Naive B cell (primary cell): ENCODE measurements around the gene SMARCB1. TPM values are rescaled to one million over a fixed set of nuclear protein-coding genes. Genes with fewer than 3 reads are reported as not detected.

Source experiments
- ATAC-seq, 2 donors: fragments of 150-1000 bp; cut with Tn5 transposase; 2 replicates each; pipeline ENCODE4 v1.10.0; 2021; ENCODE audit warnings: low read depth in 2 of 2, mild to moderate bottlenecking in 2 of 2, moderate library complexity in 2 of 2
- DNase-seq: peaks from one replicate; pipeline ENCODE4 v3.0.0; 2022
- H3K27ac Mint-ChIP-seq, 6 donors: one replicate each; pipeline ENCODE4 v1.8.0; 2020 to 2022; ENCODE audit warnings: mild to moderate bottlenecking in 6 of 6, mixed read lengths in 6 of 6, moderate library complexity in 5 of 6, inconsistent platforms in 2 of 6
- H3K27me3 Mint-ChIP-seq, 3 donors: one replicate each; pipeline ENCODE4 v1.8.0; 2021 to 2022; ENCODE audit warnings: mixed read lengths in 3 of 3, mild to moderate bottlenecking in 1 of 3
- H3K36me3 Mint-ChIP-seq, 2 donors: one replicate each; pipeline ENCODE4 v1.8.0; 2020 to 2022; ENCODE audit warnings: mixed read lengths in 2 of 2, inconsistent platforms in 1 of 2, mild to moderate bottlenecking in 1 of 2
- H3K4me1 Mint-ChIP-seq, 3 donors: one replicate each; pipeline ENCODE4 v1.8.0; 2020 to 2022; ENCODE audit warnings: mixed read lengths in 3 of 3, inconsistent platforms in 1 of 3, mild to moderate bottlenecking in 1 of 3, moderate library complexity in 1 of 3
- H3K4me3 Mint-ChIP-seq, 8 donors: one replicate each; pipeline ENCODE4 v1.8.0; 2020 to 2022; ENCODE audit warnings: mild to moderate bottlenecking in 8 of 8, mixed read lengths in 8 of 8, moderate library complexity in 8 of 8, inconsistent platforms in 2 of 8
- H3K9me3 Mint-ChIP-seq, 7 donors: one replicate each; pipeline ENCODE4 v1.8.0; 2020 to 2022; ENCODE audit warnings: mixed read lengths in 7 of 7, mild to moderate bottlenecking in 5 of 7, inconsistent platforms in 2 of 7, moderate library complexity in 1 of 7
- polyA plus RNA-seq, 6 donors: library from polyadenylated mRNA; unstranded; fragments of 300-500 nt; fragmentation: Illumina TruSeq; gene quantifications; one replicate each; pipeline ENCODE4 v1.2.3, GENCODE V29; 2021; ENCODE audit warnings: low read depth in 6 of 6

Gene SMARCB1
- polyA plus RNA-seq, 6 donors from 2014 or later: 73.0 to 90.9 (median 78.1) TPM

- Mint-ChIP-seq H3K27me3 (no peaks in the 10 kb centered on the region), H3K27ac (peak overlapping the region in 5 of 6 donors; percentile 66 to 96 (median 75)), H3K36me3 (peaks cover 19 to 20% of the 10 kb centered on the region in 2 donors), H3K9me3 (no peaks in the 10 kb centered on the region), H3K4me1 (peaks cover 48 to 61% (median 54%) of the 10 kb centered on the region in 3 donors), H3K4me3 (peak overlapping the region in 3 of 8 donors; percentile 10 to 73 (median 38))
- DNase-seq (no peak), ATAC-seq (peak in 1 of 2 donors; percentile 13)
These were observed 20.1 kb downstream of the SMARCB1 start for GRCh38 chr22:23806837-23807236.

GRCh38 chr22:23812378-23812777 is 25.6 kb downstream of the SMARCB1 start:
- no peaks in the 10 kb centered on the region for H3K9me3 Mint-ChIP-seq
- H3K4me1 Mint-ChIP-seq: peaks cover 16 to 30% (median 27%) of the 10 kb centered on the region in 3 donors
- no peak overlapping the region for H3K4me3 Mint-ChIP-seq
- peak overlapping the region in 4 of 6 donors; percentile 23 to 69 (median 34) for H3K27ac Mint-ChIP-seq
- DNase-seq (no peak), ATAC-seq (no peak)
- no peaks in the 10 kb centered on the region for H3K27me3 Mint-ChIP-seq
- H3K36me3 Mint-ChIP-seq: peaks cover 13 to 17% of the 10 kb centered on the region in 2 donors

- Mint-ChIP-seq H3K27ac (peak overlapping the region in 5 of 6 donors; percentile 54 to 88 (median 86)), H3K9me3 (no peaks in the 10 kb centered on the region), H3K27me3 (no peaks in the 10 kb centered on the region), H3K36me3 (peaks cover 16 to 20% of the 10 kb centered on the region in 2 donors), H3K4me3 (peak overlapping the region in 1 of 8 donors; percentile 18), H3K4me1 (peaks cover 35 to 59% (median 54%) of the 10 kb centered on the region in 3 donors)
- DNase-seq (no peak), ATAC-seq (no peak)
These were observed 28.9 kb downstream of the SMARCB1 start for GRCh38 chr22:23815541-23816155.

GRCh38 chr22:23816156-23816976 is 29.6 kb downstream of the SMARCB1 start:
- peak overlapping the region in 1 of 8 donors; percentile 20 for H3K4me3 Mint-ChIP-seq
- no peaks in the 10 kb centered on the region for H3K9me3 Mint-ChIP-seq
- peaks cover 14 to 15% of the 10 kb centered on the region in 2 donors for H3K36me3 Mint-ChIP-seq
- DNase-seq (no peak), ATAC-seq (no peak)
- no peaks in the 10 kb centered on the region for H3K27me3 Mint-ChIP-seq
- peaks cover 37 to 61% (median 54%) of the 10 kb centered on the region in 3 donors for H3K4me1 Mint-ChIP-seq
- H3K27ac Mint-ChIP-seq: peak overlapping the region in 3 of 6 donors; percentile 54 to 87 (median 82)

DNA sequence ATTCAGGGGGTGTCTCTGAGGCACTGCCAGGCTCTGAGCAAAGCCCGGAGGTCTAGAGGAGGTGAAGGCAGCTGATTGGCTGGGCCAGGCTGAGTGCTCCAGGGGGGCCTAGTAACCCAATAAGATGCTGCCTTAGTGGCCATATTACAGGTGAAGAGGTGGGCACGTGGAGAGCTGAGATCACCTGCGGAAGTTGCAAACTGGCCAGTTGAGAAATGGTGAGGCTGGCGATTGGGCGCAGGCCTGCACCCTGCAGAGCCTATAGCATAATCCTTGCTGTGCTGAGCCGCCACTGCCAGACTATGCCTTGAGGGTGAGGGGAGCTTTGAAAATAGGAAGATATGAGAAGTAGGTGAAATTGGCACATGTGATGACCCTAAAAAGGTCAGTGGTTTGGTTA is 30.4 kb downstream of the SMARCB1 start:
- no peak for ATAC-seq
- peaks cover 35 to 63% (median 56%) of the 10 kb centered on the region in 3 donors for H3K4me1 Mint-ChIP-seq
- H3K27me3 Mint-ChIP-seq: no peaks in the 10 kb centered on the region
- H3K36me3 Mint-ChIP-seq: peaks cover 8 to 13% of the 10 kb centered on the region in 2 donors
- DNase-seq: no peak
- H3K9me3 Mint-ChIP-seq: no peaks in the 10 kb centered on the region
- H3K4me3 Mint-ChIP-seq: peak overlapping the region in 4 of 8 donors; percentile 42 to 88 (median 50)
- H3K27ac Mint-ChIP-seq: peak overlapping the region in 5 of 6 donors; percentile 19 to 87 (median 77)

DNA sequence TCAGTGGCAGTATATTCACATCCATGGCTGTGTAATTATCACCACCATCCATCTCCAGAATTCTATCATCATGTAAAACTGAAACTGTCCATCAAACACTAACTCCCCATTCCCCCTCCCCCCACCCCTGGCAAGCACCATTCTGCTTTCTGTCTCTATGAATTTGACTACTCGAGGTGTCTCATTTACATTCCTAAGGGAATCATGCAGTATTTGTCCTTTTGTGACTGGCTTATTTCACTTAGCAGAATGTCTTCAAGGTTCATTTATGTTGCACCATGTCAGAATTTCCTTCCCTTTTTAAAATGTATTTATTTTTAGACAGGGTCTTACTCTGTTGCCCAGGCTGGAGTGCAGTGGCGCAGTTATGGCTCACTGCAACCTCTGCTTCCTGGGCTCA is 31.8 kb downstream of the SMARCB1 start:
- Mint-ChIP-seq H3K9me3 (no peaks in the 10 kb centered on the region), H3K4me3 (peak overlapping the region in 7 of 8 donors; percentile 63 to 88 (median 82)), H3K36me3 (peaks cover 13 to 18% of the 10 kb centered on the region in 2 donors), H3K27me3 (no peaks in the 10 kb centered on the region), H3K4me1 (peaks cover 44 to 77% (median 68%) of the 10 kb centered on the region in 3 donors), H3K27ac (peak overlapping the region; percentile 80 to 95 (median 89))
- DNase-seq: no peak
- ATAC-seq: peak; percentile 20 to 26

DNA sequence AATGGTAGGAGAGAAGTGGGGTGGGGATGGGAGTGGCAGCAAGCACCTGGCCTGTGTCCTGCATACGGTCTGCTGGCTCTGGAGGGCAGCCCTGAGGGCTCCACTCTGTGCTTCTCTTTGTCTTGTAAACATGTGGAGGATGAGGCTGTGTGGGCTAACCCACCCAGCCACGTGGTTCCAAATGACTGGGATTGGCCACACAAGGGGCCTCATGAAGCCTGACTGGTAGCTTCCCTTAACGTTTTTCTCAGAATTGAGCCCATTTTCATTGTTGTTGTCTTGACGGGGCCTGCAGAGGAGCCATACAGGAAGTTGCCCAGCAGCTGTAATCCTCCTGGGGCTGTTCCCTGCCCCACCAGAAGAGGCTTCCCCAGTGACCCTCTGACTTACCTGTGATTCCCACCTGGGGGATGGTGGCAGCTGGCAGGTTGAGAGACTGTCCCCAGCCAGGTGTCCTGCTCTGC is 34.0 kb downstream of the SMARCB1 start:
- ATAC-seq (peak; percentile 91), DNase-seq (peak; percentile 41)
- H3K27ac Mint-ChIP-seq: peak overlapping the region; percentile 82 to 99 (median 91)
- peaks cover 13 to 18% of the 10 kb centered on the region in 2 donors for H3K36me3 Mint-ChIP-seq
- H3K9me3 Mint-ChIP-seq: no peaks in the 10 kb centered on the region
- H3K27me3 Mint-ChIP-seq: no peaks in the 10 kb centered on the region
- peaks cover 60 to 84% (median 79%) of the 10 kb centered on the region in 3 donors for H3K4me1 Mint-ChIP-seq
- peak overlapping the region in 7 of 8 donors; percentile 13 to 88 (median 83) for H3K4me3 Mint-ChIP-seq

DNA sequence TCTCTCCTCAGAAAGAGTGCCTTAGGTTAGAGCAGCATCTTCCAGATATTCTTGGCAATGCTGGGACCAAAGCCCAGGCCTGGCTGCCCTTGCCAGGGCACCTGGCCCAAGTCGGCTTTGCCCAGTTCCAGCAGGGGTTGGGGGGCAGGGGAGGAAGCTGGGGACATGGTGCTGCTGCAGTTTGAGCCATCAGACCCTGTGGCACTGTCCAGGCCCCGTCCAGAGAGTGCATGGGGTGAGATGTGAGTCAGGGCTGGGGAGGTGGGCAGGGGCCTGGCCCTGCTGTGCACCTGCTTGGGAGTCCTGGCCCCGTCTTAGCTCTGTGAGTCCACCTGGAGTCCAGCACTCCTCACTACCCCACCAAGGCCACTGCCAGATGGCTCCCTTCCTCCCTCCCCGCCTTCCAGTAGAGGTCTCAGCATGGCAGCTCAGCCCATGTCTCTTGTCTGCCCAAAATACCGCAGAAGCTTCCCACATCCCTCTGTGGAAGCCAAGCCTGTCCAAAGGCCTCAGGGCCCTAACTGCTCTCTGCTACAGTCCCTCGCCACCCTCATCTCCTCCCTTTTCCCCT is 35.4 kb downstream of the SMARCB1 start:
- DNase-seq: no peak
- ATAC-seq: no peak
- no peaks in the 10 kb centered on the region for H3K9me3 Mint-ChIP-seq
- peak overlapping the region in 5 of 6 donors; percentile 82 to 99 (median 89) for H3K27ac Mint-ChIP-seq
- H3K36me3 Mint-ChIP-seq: peaks cover 11 to 15% of the 10 kb centered on the region in 2 donors
- H3K4me1 Mint-ChIP-seq: peaks cover 57 to 80% (median 80%) of the 10 kb centered on the region in 3 donors
- H3K4me3 Mint-ChIP-seq: peak overlapping the region in 4 of 8 donors; percentile 14 to 51 (median 31)
- H3K27me3 Mint-ChIP-seq: no peaks in the 10 kb centered on the region

GRCh38 chr22:23823331-23823791 is 36.6 kb downstream of the SMARCB1 start:
- ATAC-seq (no peak), DNase-seq (no peak)
- Mint-ChIP-seq H3K27me3 (no peaks in the 10 kb centered on the region), H3K9me3 (no peaks in the 10 kb centered on the region), H3K36me3 (peaks cover 6 to 10% of the 10 kb centered on the region in 2 donors), H3K27ac (peak overlapping the region in 5 of 6 donors; percentile 47 to 84 (median 71)), H3K4me3 (no peak overlapping the region), H3K4me1 (peaks cover 53 to 80% (median 73%) of the 10 kb centered on the region in 3 donors)

DNA sequence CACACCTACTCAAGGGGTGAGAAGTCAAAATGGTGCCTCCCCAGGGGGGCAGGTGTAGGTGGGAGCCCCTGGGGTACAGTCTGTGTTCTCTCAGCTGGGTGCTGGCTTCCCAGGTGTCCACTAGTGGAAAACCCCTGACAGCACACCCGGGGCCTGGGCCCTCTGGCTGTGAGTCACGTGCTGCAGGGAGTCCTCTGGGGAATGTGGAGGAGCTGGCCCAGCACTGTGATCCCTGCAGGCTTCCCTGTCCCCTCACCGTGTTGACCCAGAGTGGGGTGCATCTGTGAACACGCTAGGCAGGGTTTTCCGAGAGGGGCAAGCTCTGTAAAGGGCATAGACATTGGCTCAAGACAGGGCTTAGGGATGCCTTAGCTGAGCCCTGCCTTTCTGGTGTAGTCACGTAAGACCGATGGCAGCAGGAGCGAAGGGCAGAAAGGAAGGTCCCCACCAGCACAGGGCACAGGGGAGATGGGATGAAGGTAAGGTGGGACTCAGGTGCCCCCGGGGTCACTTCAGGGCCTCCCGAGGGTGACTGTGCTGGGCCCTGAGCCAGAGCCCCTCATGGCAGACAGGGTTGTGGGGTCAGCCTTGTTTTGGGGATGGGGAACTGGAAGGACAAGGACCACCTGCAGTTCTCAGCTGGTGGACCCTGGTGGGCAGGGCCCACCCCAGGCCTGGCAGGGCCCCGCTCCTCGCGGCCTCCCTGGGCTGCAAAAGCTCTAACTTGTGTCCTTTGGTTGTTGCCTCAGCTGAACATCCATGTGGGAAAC is 37.9 kb downstream of the SMARCB1 start:
- no peak for ATAC-seq
- no peaks in the 10 kb centered on the region for H3K9me3 Mint-ChIP-seq
- H3K4me3 Mint-ChIP-seq: no peak overlapping the region
- DNase-seq: no peak
- H3K36me3 Mint-ChIP-seq: peaks cover 10 to 19% of the 10 kb centered on the region in 2 donors
- peaks cover 55 to 79% (median 71%) of the 10 kb centered on the region in 3 donors for H3K4me1 Mint-ChIP-seq
- peak overlapping the region in 4 of 6 donors; percentile 1 to 74 (median 63) for H3K27ac Mint-ChIP-seq
- H3K27me3 Mint-ChIP-seq: no peaks in the 10 kb centered on the region

- H3K27me3 Mint-ChIP-seq: no peaks in the 10 kb centered on the region
- ATAC-seq (no peak), DNase-seq (no peak)
- peaks cover 14 to 19% of the 10 kb centered on the region in 2 donors for H3K36me3 Mint-ChIP-seq
- H3K4me3 Mint-ChIP-seq: no peak overlapping the region
- H3K9me3 Mint-ChIP-seq: no peaks in the 10 kb centered on the region
- H3K4me1 Mint-ChIP-seq: peaks cover 54 to 79% (median 71%) of the 10 kb centered on the region in 3 donors
- H3K27ac Mint-ChIP-seq: peak overlapping the region in 5 of 6 donors; percentile 57 to 91 (median 69)
These were observed 38.6 kb downstream of the SMARCB1 start for GRCh38 chr22:23825246-23825905.
